GM04504 (cell line): ENCODE measurements around the gene NDC1.
A peak's percentile ranks its signal among the peaks of the same experiment; 100 is the strongest.
"Not testable (repeated sequence)": the region's sequence is repeated elsewhere in the genome, so short reads cannot be mapped to it uniquely, and the experiment has no call there.

Experiments used
- DNase-seq: peaks from one replicate; pipeline ENCODE4 v3.0.0-alpha.2; 2012; ENCODE audit warnings: low read depth

The NDC1 gene

DNA sequence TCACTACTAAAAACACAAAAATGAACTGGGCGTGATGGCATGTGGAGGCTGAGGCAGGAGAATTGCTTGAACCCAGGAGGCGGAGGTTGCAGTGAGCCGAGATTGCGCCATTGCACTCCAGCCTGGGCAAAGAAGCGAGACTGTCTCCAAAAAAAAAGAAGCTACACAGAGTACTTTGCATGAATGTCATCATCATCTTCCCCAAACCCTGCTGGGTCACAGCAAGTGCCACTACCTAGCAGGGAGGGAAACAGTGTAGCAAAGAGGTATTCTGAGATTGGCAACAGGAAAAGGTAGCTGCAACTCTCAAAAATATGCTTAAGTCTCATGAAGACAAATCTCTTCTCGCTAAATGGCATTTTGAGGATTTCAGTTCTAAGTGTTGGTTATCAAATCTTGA lies 12.8 kb downstream of the NDC1 start:
- no peak for DNase-seq

DNA sequence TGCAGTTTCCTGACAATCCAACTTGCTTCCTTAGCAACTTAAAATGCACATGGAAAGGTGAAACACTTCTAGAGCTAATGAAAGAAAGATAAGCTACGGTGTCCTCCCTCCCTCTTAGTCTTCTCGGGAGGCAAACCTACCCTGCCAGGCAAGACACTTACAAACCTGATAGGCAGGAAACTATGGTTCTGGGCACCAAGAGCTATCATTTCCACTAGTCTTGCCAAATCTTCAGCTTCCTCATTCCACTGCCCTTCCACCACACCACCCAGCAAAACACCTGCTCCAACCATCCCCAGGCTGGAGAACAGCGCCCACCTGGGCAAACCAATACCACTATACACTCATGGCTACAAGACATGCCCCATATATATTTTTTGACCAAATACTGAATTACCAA lies 15.2 kb downstream of the NDC1 start:
- DNase-seq = no peak

DNA sequence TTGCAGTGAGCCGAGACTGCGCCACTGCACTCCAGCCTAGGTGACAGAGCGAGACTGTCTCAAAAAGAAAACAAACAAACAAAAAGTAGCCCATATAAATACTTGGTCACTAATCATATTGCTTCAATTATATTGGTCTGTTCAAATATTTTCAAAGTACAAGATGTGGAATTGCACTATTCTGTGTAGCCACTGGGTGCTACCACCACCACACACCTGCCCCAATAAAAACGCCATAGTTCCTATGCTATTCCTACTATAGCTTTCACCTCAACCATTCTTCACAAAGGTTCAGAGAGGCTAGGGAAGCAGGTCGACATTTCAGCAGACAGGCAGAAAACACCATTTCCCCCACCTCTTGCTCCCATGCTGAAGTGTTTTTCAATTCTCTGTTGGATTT lies 16.7 kb downstream of the NDC1 start:
- no peak for DNase-seq

DNA sequence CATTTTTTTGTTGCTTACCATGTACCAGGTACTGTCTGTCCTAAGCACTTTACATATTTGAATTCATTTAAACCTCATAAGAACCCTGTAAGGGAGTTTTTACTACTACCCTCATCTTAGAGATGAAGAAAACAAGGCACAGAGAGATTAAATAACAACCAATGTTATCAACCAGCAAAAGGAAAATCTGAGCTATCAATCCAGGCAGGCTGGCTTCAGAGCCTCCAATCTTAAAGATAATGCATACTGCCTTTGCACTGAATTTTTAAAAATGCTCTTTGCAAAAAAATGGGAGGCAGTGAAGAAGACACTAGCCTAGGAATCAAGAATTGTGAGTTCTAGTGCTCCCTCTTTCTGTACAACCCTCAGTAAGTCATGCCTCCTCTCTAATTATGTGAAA lies 18.7 kb downstream of the NDC1 start:
- DNase-seq = no peak

DNA sequence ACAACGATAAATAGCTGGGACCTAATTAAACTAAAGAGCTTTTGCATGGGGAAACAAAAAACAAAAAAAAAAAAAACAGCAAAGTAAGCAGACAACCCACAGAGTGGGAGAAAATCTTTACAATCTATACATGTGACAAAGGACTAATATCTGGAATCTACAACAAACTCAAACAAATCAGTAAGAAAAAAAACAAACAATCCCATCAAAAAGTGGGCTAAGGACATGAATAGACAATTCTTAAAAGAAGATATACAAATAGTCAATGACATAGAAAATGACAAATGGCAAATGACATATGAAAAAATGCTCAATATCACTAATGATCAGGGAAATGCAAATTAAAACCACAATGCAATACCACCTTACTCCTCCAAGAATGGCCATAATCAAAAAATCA lies 21.5 kb downstream of the NDC1 start:
- not testable (repeated sequence) for DNase-seq

DNA sequence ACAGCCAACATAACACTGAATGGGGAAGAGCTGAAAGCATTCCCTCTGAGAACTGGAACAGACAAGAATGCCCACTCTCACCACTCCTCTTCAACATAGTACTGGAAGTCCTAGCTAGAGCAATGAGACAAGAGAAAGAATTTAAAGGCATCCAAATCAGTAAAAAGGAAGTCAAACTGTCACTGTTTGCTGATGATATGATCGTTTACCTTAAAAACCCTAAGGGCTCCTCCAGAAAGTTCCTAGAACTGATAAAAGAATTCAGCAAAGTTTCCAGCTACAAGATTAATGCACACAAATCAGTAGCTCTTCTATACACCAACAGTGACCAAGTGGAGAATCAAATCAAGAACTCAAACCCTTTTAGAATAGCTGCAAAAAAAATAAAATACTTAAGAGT lies 22.6 kb downstream of the NDC1 start:
- DNase-seq = not testable (repeated sequence)

DNA sequence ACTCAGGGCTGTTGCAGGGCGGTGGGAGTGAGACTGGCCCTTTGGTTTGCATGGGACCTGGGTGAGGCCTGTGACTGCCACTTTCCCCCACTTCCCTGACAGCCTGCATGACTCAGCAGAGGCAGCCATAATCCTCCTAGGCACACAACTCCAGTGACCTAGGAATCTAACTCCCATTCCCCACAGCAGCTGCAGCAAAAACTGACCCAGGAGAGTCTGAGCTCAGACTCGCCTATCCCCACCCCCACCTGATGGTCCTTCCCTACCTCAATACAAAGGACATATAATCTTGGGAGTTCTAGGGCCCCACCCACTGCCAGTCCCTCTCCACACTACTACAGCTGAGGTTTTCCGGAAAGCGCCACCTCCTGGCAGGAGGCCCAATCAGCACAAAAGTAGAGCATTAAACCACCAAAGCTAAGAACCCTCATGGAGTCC lies 26.7 kb downstream of the NDC1 start:
- no peak for DNase-seq

DNA sequence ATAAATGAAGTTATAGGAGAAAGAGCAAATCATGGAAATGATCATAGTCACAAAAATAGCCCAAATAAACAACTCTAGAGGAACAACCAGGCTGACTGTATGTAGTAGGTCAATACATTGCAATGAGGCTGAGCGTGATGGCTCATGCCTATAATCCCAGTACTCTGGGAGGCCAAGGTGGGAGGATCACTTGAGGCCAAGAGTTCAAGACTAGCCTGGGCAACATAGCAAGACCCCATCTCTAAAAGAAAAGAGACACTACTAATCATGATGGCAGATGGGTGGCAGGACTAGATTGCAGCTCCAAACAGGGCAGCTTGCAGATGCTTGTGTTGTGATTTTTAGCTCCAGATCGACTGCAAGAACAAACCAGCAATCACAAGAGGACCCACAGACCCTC lies 27.6 kb downstream of the NDC1 start:
- no peak for DNase-seq

DNA sequence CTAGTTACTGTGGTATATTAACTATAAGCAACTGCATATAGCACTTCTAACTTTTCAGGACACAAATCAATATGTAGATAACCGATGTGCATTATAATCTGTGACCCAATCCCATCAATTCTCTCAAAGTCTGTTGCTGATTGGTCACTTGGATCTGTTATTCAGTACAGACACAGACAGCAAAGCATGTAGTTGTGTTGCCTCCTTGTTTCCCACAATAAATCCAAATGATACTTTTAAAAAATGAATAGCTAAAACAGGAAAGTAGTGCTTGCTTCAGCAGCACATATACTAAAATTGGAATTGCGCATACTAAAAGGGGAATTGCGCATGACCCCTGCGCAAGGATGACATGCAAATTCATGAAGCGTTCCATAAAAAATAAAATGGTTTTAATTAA lies 28.1 kb downstream of the NDC1 start:
- DNase-seq = no peak

DNA sequence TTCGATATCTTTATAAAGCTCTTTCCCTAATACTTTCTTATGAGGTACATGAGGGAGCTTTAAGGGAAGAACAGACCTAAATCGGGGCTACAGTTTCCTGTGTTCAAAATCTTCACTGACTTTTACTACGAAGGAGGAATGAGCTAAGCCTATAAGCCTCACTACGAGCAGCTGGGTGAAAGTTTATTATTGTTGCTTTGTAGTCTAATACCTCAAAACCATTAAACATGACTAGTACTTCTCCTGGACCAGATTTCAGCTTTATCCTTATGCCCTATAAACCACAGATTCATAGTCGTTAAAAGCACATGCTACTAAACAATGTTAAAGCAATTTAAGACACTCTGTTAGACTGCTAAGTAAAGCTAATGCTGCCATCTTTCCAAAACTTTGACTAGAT lies 30.2 kb downstream of the NDC1 start:
- DNase-seq = peak; percentile 4

DNA sequence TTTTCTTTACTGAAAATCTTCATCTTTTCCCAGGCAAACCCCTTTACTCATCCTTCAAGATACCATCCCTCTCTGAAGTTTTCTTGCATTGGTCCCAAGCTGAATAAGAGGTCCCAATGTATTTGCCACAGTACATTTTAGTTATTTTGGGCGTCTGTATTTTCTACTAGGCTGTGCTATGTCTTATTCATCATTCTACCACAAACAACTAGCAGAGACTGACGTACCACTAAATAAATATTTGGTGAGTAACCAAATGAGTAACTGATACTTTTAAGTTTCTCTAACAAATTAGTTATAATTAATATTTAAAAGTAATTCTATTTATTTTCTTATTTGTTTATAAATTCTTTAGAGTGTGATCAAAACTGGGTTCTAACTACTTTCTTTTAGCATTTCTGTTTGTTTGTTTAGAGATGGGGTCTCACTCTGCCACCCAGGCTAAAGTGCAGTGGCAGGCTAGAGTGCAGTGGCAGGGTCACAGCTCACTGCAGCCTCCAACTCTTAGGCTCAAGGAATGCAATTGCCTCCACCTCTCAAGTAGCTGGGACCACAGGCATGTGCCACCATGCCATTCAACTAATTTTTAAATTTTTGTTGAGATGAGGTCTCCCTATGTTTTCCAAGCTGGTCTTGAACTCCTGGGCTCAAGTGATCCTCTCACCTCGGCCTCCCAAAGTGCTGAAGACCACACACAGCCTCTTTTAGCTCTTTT lies 33.1 kb downstream of the NDC1 start:
- no peak for DNase-seq

DNA sequence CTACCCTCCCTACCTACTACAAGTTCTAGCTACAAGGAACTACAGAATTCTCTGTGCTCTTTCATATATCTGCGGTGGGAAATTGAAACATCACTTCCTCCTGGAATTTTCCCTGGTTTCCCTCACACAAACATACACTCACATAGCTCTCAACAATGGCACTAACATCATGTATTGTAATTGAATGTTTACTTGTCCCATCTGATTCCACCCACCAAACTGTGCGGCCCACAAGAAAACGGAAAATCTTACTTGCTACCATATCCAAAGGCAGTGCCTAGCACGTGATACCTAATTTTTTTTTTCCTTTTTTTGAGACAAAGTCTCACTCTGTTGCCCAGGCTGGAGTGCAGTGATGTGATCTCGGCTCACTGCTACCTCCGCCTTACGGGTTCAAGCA lies 33.9 kb downstream of the NDC1 start:
- no peak for DNase-seq

DNA sequence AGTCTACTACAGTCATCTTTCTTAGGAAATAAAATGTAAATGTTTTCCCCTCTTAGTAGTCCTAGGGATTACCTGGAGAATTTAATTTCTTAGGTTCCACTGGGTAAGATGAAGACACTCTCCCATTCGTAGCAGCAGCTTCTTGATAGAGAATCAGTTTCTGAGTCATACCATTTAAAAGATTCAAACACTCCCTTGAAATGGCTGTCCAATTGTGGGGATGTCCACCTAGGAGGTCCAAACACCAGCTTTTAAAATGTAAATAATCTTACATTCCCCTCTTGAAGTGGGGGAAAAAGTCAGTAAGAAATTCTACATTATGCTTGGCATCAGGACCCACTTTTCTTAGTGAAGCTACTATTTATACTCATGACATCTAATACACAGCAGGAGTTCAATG lies 37.5 kb downstream of the NDC1 start:
- DNase-seq = no peak

DNA sequence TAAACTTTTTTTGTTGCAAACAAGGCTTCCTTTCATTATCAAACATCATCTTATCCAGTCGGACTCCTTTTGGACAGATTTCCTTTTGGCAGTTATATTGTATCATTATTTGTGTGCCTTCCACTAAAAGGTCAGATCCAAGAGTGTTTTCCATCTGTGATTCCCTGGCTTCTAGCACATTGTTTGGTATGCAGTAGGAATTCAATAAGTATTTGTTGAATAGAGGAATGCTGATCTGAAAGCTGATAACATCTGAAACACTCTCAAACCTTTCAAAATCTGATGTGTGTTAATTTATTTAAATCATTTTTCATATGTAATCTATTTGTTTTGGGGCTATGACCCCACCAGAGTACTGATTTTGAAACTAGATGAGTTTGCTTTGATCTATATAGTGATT lies 39.0 kb downstream of the NDC1 start:
- DNase-seq = no peak

DNA sequence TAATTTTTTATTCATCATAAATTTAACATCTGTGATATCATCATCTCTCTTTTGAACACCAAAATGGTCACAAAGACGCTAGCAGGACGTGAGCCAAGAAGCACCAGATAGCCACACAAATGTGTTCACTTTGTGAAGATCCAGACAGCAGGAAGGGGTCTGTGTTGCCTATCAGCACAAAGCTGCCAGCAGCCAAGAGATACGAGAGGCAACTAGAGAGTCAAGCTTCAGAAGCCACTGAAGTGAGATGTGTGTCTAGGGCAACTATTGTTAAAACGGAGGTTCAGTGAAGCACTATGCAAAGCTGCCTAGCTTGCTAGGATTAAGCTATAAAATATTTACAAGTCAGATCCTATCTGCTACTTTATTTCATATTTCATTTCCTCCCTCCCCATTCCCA lies 45.3 kb downstream of the NDC1 start:
- DNase-seq = no peak

DNA sequence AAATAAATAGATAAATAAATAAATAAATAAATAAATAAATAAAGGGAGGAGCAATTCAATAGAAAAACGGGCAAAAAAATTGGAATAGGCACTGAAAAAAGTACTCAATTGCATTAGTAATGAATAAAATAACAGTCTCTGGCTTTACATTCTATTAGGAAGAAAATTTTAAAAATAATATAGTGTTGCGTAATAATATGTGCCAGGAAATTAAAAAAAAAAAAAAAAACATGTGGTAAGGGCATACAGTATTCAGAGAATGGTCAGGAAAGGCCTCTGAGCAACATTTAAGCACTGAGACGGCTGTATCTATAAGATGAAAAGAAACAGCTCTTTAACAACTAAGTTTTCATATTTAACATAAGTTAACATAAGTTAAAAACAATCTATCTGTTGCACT lies 50.4 kb downstream of the NDC1 start:
- DNase-seq = no peak

DNA sequence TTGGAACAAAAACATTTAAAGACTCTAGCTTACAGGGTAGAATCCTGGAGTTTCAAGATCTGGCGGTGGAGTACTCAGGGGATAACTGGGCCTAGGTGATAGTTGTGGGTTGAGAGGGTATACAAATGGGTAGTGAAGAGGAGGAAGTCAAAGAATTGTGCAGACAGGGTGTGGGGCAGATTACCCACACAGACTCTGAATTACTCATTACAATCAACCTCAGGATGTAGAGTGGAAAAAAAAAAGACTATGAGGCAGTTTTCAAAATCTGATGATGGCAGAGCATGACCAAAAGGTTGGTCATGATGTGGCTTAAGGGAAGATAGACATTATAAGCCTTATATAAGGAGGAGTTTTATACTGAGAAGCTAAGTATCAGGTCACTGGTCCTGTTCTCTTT lies 55.0 kb downstream of the NDC1 start:
- DNase-seq = no peak

DNA sequence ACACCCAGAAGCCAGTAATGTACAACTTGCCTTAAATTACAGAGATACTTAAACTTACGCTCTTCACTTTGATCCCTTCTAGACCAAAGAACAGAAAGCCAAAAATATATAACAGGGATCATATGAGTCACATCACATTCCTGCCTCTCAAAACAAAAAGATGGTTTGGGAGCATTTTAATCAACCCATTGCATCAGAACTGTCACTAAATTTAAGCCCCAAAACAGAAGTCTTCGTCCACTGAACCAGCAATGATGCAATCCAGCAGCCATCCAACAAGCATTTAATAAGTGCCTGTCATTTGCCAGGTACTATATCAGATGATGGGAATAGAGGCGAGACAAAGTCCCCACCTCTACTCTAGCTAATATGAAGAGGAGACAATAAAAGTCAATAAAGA lies 56.4 kb downstream of the NDC1 start:
- peak; percentile 44 for DNase-seq

DNA sequence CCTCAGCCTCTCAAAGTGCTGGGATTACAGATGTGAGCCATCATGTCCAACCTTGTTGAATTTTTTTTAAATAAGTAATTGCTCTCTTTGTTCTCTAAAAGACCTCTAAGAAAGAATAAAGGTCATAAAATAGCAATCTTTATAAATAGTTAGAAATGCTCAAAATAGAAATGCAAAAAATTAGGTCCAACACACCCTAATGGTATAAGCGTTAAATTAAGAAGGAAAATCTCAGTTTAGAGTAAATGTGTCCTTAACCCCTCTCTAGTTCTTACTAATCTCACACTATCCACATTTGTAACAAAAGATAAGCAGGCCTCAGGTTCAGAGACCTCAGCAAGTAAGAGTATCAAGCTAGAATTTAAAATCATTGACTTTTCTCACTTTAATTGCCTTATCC lies 60.8 kb downstream of the NDC1 start:
- no peak for DNase-seq

DNA sequence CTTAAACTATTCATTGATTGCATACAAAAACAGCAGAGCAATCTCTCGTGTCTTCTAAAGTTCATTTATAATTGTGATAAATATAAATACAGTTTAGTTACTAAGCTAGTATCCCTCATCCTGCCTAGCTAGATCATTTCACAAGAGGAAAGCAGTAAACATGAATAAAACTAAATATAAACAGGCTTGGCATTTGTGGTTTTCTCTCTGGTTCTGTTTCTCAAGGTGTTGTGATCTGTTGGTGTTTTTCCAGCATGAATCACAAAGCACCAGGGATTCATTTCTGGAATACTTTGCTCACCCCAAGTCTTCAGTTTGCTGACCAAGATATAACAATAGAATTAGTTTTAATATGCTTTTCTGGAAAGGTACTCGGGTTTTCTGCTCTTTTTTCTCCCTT lies 66.4 kb downstream of the NDC1 start:
- peak; percentile 81 for DNase-seq

DNA sequence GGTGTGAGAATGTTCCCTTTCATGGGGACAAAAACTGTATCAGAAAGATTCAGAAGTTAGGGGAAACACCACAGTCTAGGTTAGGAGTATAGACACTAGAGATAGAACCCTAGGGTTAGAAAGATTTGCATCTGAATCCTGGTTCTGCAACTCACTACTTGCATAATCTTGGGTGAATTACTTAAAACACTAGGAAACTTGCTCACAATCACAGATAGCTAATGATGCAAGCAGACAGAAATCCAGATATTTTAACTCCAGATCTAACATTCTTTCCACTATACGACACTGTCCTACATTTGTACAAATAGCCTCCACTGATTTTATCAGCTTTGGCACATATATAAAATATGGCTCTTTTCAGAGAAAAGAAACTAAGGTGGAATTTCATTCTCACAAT lies 68.3 kb downstream of the NDC1 start:
- no peak for DNase-seq

DNA sequence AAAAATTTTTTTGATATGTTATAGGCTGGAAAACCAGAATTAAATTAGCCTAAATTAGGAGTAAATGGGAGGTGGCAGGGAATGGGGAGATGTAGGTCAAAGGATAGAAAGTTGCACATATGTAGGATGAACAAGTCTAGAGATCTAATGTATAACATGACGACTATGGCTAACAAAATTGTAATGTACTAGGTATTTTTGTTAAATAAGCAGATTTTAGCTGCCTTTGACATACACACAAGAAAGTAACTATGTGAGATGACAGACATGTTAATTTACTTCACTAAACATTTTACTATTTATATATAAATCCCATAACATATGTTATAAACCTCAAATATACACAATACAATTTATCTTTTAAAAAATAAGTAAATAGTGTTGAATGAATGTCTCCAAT lies 68.9 kb downstream of the NDC1 start:
- no peak for DNase-seq

DNA sequence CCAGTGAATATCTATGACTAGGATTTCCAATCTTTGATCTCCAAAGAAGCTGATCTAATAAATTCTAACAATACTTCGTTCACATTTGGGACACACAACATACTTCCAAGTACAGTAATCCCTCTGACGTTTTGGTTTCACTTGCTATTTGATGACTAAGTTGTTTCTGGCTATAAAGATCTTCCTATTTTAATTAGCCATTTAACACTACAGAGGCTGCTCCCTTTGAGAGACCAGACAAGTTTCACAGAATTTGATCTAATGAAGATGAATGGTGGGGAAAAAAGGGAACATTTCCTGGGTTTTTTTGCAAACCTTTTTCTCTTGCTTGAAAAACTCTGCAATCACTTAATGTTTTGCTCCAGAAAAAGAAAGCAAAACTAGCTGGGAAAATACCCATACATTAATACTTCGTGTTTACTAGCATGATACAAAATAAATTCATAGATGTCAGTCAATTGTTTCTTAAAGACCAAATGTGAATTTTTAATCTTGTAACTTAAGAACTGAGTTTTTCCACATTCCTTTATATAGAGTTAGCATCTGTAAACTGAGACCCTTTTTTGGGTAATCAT lies 71.2 kb downstream of the NDC1 start:
- DNase-seq = no peak

DNA sequence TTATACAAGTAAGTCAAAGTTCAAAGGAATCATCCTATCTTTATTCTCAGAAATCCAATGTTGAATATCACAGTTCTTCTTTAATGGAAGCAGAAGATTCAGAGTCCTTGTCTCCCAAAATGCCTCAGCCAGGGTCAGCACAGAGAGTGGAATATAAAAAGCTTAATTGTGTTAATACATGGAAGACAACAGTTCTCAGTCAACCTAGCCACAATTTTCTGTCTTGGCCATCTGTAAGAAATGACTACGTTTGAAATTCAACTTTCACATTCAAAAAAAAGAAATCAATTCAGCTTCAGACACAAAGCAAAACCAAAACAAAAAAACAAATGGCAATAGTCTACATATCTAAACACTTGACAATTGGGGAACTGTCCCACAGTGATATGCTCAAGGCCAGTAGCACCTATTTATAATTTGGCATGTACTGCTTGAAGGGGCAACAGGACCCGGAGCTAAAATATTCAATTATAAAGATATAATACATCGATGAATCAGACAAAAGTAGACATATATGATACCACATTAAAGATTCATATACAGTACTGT lies 71.8 kb downstream of the NDC1 start:
- no peak for DNase-seq
